ENCODE measurements around the gene CACNB4. TPM values are rescaled to one million over a fixed set of nuclear protein-coding genes. Genes with fewer than 3 reads are reported as not detected.
"Not testable (repeated sequence)": the region's sequence is repeated elsewhere in the genome, so short reads cannot be mapped to it uniquely, and the experiment has no call there.

CACNB4 gene
- total RNA-seq, 1 experiment from 2014 or later = 1.7 TPM

GRCh38 chr2:151995161-151995557 lies 103.7 kb downstream of the CACNB4 start:
- no TSS peak for BruUV-seq (replicated peaks)
- ChIA-PET CTCF (no interaction called here), POLR2A (no interaction called here)
- no peaks in the 10 kb centered on the region for H3K9me3 ChIP-seq (ENCODE audit: control insufficient read depth, insufficient read depth, low read depth, low read length)
- H3K4me3 ChIP-seq (ENCODE audit: low read depth in 2 of 2, low read length in 2 of 2) = no peak overlapping the region
- peaks cover 10% of the 10 kb centered on the region for H3K27me3 ChIP-seq (ENCODE audit: control insufficient read depth, insufficient read depth, low read length)
- DNase-seq (ENCODE audit: low read depth, low spot score) = no peak
- no peak overlapping the region for H3K27ac ChIP-seq (ENCODE audit: low read length)
- intact Hi-C loops (cut with micrococcal nuclease; ENCODE audit: unreplicated experiment) = no loop called here
- no peaks in the 10 kb centered on the region for H3K4me1 ChIP-seq (ENCODE audit: control insufficient read depth, insufficient read depth, low read length)
- in situ Hi-C loops (cut with HindIII; ENCODE audit: low pct_unique_long_range_greater_than_20kb, low sequenced_read_pairs) = no loop called here
- ATAC-seq = no peak
- no peaks in the 10 kb centered on the region for H3K36me3 ChIP-seq (ENCODE audit: control insufficient read depth, insufficient read depth, low read length)
- no peak for TF ChIP-seq SIN3A (IDR thresholded peaks at IDR 0.05; ENCODE audit: borderline replicate concordance, insufficient read depth, low read depth, low read length)
- no peak for TF ChIP-seq TCF7L2 (IDR thresholded peaks at IDR 0.05; ENCODE audit: low read depth, low read length)
- TF ChIP-seq REST (IDR thresholded peaks at IDR 0.05; ENCODE audit: insufficient read depth in 1 of 2, low read depth in 2 of 2, low read length in 1 of 2) = no peak
- TF ChIP-seq, protein P1, sequence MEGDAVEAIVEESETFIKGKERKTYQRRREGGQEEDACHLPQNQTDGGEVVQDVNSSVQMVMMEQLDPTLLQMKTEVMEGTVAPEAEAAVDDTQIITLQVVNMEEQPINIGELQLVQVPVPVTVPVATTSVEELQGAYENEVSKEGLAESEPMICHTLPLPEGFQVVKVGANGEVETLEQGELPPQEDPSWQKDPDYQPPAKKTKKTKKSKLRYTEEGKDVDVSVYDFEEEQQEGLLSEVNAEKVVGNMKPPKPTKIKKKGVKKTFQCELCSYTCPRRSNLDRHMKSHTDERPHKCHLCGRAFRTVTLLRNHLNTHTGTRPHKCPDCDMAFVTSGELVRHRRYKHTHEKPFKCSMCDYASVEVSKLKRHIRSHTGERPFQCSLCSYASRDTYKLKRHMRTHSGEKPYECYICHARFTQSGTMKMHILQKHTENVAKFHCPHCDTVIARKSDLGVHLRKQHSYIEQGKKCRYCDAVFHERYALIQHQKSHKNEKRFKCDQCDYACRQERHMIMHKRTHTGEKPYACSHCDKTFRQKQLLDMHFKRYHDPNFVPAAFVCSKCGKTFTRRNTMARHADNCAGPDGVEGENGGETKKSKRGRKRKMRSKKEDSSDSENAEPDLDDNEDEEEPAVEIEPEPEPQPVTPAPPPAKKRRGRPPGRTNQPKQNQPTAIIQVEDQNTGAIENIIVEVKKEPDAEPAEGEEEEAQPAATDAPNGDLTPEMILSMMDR (IDR thresholded peaks at IDR 0.05) = no peak
- TF ChIP-seq POLR2AphosphoS5 (IDR thresholded peaks at IDR 0.05; ENCODE audit: low read depth, low read length) = no peak

- intact Hi-C loops (cut with micrococcal nuclease; ENCODE audit: unreplicated experiment); H3K27ac ChIP-seq (ENCODE audit: low read length): not testable (repeated sequence)
Measured at GRCh38 chr2:151994178-151994577, 104.7 kb downstream of the CACNB4 start.

GRCh38 chr2:151991010-151991409 lies 107.8 kb downstream of the CACNB4 start:
- ChIA-PET CTCF (interaction anchor here (0.5 kb wide), 1 partner anchor 36 kb away, joined by 4 read pairs; no protein-coding TSS in a partner anchor), POLR2A (no interaction called here)
- BruUV-seq (replicated peaks) = no TSS peak
- Histone ChIP-seq H3K4me1 (ENCODE audit: control insufficient read depth, insufficient read depth, low read length) (no peaks in the 10 kb centered on the region), H3K9me3 (ENCODE audit: control insufficient read depth, insufficient read depth, low read depth, low read length) (no peaks in the 10 kb centered on the region), H3K36me3 (ENCODE audit: control insufficient read depth, insufficient read depth, low read length) (no peaks in the 10 kb centered on the region), H3K4me3 (ENCODE audit: low read depth in 2 of 2, low read length in 2 of 2) (no peak overlapping the region), H3K27me3 (ENCODE audit: control insufficient read depth, insufficient read depth, low read length) (peaks cover 16% of the 10 kb centered on the region), H3K27ac (ENCODE audit: low read length) (no peak overlapping the region)
- no peak for ATAC-seq
- intact Hi-C loops (cut with micrococcal nuclease; ENCODE audit: unreplicated experiment) = no loop called here
- no peak for DNase-seq (ENCODE audit: low read depth, low spot score)
- in situ Hi-C loops (cut with HindIII; ENCODE audit: low pct_unique_long_range_greater_than_20kb, low sequenced_read_pairs) = no loop called here
- TF ChIP-seq, protein P1 (IDR thresholded peaks at IDR 0.05) = no peak
- no peak for TF ChIP-seq POLR2AphosphoS5 (IDR thresholded peaks at IDR 0.05; ENCODE audit: low read depth, low read length)
- no peak for TF ChIP-seq REST (IDR thresholded peaks at IDR 0.05; ENCODE audit: insufficient read depth in 1 of 2, low read depth in 2 of 2, low read length in 1 of 2)
- TF ChIP-seq SIN3A (IDR thresholded peaks at IDR 0.05; ENCODE audit: borderline replicate concordance, insufficient read depth, low read depth, low read length) = no peak
- TF ChIP-seq TCF7L2 (IDR thresholded peaks at IDR 0.05; ENCODE audit: low read depth, low read length) = no peak

More at GRCh38 chr2:151994178-151994577, 104.7 kb downstream of the CACNB4 start:
- BruUV-seq (replicated peaks); H3K36me3 ChIP-seq (ENCODE audit: control insufficient read depth, insufficient read depth, low read length); H3K4me3 ChIP-seq (ENCODE audit: low read depth in 2 of 2, low read length in 2 of 2); H3K4me1 ChIP-seq (ENCODE audit: control insufficient read depth, insufficient read depth, low read length); POLR2A ChIA-PET; H3K9me3 ChIP-seq (ENCODE audit: control insufficient read depth, insufficient read depth, low read depth, low read length); in situ Hi-C loops (cut with HindIII; ENCODE audit: low pct_unique_long_range_greater_than_20kb, low sequenced_read_pairs); ATAC-seq; DNase-seq (ENCODE audit: low read depth, low spot score): not testable (repeated sequence)
- CTCF ChIA-PET = interaction anchor here (0.7 kb wide), 1 partner anchor 798 kb away, joined by 4 read pairs; no protein-coding TSS in a partner anchor
- H3K27me3 ChIP-seq (ENCODE audit: control insufficient read depth, insufficient read depth, low read length) = peaks cover 12% of the 10 kb centered on the region

Data from Panc1 (cell line).